ENCODE data around the gene CCNI.

DNA sequence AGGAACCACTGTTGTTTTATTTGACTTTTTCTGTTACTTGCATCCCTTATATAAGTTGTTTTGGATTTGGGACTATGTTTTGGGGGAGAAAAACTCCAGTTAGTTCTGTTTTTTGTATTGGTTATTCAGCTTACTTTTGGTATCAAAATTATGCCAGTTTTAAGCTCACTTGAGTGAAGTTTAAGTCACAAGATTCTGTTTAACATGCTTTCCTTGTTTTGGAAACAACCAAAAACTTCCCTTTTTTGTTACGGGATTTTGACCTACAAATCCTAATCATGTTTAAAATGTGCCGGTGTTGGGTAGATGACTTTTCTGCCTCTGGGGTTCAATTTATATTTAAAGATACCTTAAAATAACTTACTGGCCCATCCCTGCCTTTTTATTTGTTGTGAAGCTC, 36.0 kb downstream of the CCNI start:
- no peak for TF ChIP-seq ZFP3 (CRISPR knock-in tag; IDR thresholded peaks at IDR 0.05)
- TF ChIP-seq OSR1 (CRISPR knock-in tag; IDR thresholded peaks at IDR 0.05): no peak

All from SK-N-SH treated with all-trans-retinoic acid at 6 μM for 48 hours (cell line).